GM12801 (cell line): Measurements from ENCODE around the gene SCARF2.

Source experiments
- CTCF ChIP-seq: IDR thresholded peaks from one replicate; pipeline ENCODE4 v1.5.1; 2011; ENCODE audit warnings: control low read depth; ENCODE audit not compliant: insufficient read length; ENCODE audit errors: extremely low read depth

Gene SCARF2

GRCh38 chr22:20463324-20464095, 25.9 kb upstream of the SCARF2 start:
- TF ChIP-seq CTCF, result no peak

- TF ChIP-seq CTCF, result no peak
Measured at GRCh38 chr22:20459862-20460261, 22.2 kb upstream of the SCARF2 start.

GRCh38 chr22:20459152-20459542, 21.5 kb upstream of the SCARF2 start:
- no peak for TF ChIP-seq CTCF

- TF ChIP-seq CTCF, result no peak
Measured at GRCh38 chr22:20458530-20459151, 21.0 kb upstream of the SCARF2 start.

- no peak for TF ChIP-seq CTCF
Measured at GRCh38 chr22:20457506-20458240, 20.0 kb upstream of the SCARF2 start.

- TF ChIP-seq CTCF, result no peak
Measured at GRCh38 chr22:20456722-20457076, 19.1 kb upstream of the SCARF2 start.

- no peak for TF ChIP-seq CTCF
Measured at GRCh38 chr22:20456064-20456721, 18.6 kb upstream of the SCARF2 start.
